SHP77 (cell line): Measurements from ENCODE around the gene RNF138.
"Not testable (repeated sequence)": the region's sequence is repeated elsewhere in the genome, so short reads cannot be mapped to it uniquely, and the experiment has no call there.

ENCODE experiments used
- DNase-seq, 2 experiments: peaks; one replicate each; lab custom pipeline; 2025; lab: John Stamatoyannopoulos, UW

RNF138 gene

GRCh38 chr18:32095900-32096229 lies 4.2 kb downstream of the RNF138 start:
- DNase-seq: no peak

GRCh38 chr18:32096946-32097345 lies 5.3 kb downstream of the RNF138 start:
- DNase-seq: no peak

- DNase-seq: no peak
Measured at GRCh38 chr18:32104516-32104915, 12.8 kb downstream of the RNF138 start.

GRCh38 chr18:32110005-32110404 lies 18.3 kb downstream of the RNF138 start:
- DNase-seq: no peak

- no peak for DNase-seq
Measured at GRCh38 chr18:32111706-32112105, 20.0 kb downstream of the RNF138 start.

- DNase-seq: no peak
Measured at GRCh38 chr18:32112826-32113225, 21.2 kb downstream of the RNF138 start.

GRCh38 chr18:32114293-32114942 lies 22.7 kb downstream of the RNF138 start:
- no peak for DNase-seq

- DNase-seq: no peak
Measured at GRCh38 chr18:32122039-32122438, 30.4 kb downstream of the RNF138 start.

GRCh38 chr18:32126538-32126937 lies 34.9 kb downstream of the RNF138 start:
- no peak for DNase-seq

GRCh38 chr18:32135625-32136024 lies 44.0 kb downstream of the RNF138 start:
- DNase-seq: no peak

GRCh38 chr18:32138332-32138982 lies 46.8 kb downstream of the RNF138 start:
- DNase-seq: no peak

- peak; percentile 51 to 69 for DNase-seq
Measured at GRCh38 chr18:32139835-32140283, 48.2 kb downstream of the RNF138 start.

- no peak for DNase-seq
Measured at GRCh38 chr18:32148185-32148870, 56.7 kb downstream of the RNF138 start.

- DNase-seq: no peak
Measured at GRCh38 chr18:32152705-32153448, 61.2 kb downstream of the RNF138 start.

- DNase-seq: no peak
Measured at GRCh38 chr18:32156855-32157254, 65.2 kb downstream of the RNF138 start.

GRCh38 chr18:32157580-32157979 lies 65.9 kb downstream of the RNF138 start:
- no peak for DNase-seq

- DNase-seq: peak; percentile 91 to 92
Measured at GRCh38 chr18:32158108-32158624, 66.5 kb downstream of the RNF138 start.

- DNase-seq: not testable (repeated sequence)
Measured at GRCh38 chr18:32158631-32159030, 67.0 kb downstream of the RNF138 start.

GRCh38 chr18:32160547-32160946 lies 68.9 kb downstream of the RNF138 start:
- DNase-seq: no peak

- DNase-seq: no peak
Measured at GRCh38 chr18:32167980-32168730, 76.5 kb downstream of the RNF138 start.

GRCh38 chr18:32173654-32174053 lies 82.0 kb downstream of the RNF138 start:
- no peak for DNase-seq

- no peak for DNase-seq
Measured at GRCh38 chr18:32174719-32175118, 83.0 kb downstream of the RNF138 start.
